Parathyroid adenoma (tissue), 2 donors: ENCODE data around the gene HIRIP3.

Experiments used
- H2AFZ ChIP-seq: fragments of 300-600 bp; sonication (generic); one replicate; pipeline ENCODE4 v1.7.0; 2017; ENCODE audit warnings: antibody characterized with exemption, mild to moderate bottlenecking
- H3K27ac ChIP-seq: fragments of 300-600 bp; sonication (generic); one replicate; pipeline ENCODE4 v1.7.0; 2017
- H3K27me3 ChIP-seq: fragments of 300-600 bp; sonication (generic); one replicate; pipeline ENCODE4 v1.7.0; 2017; ENCODE audit warnings: low read length; ENCODE audit not compliant: control insufficient read depth, insufficient read depth
- H3K36me3 ChIP-seq: fragments of 300-600 bp; sonication (generic); one replicate; pipeline ENCODE4 v1.7.0; 2017; ENCODE audit warnings: low read length; ENCODE audit not compliant: control insufficient read depth, insufficient read depth
- H3K4me1 ChIP-seq: fragments of 300-600 bp; sonication (generic); one replicate; pipeline ENCODE4 v1.7.0; 2017; ENCODE audit warnings: control low read depth
- H3K4me2 ChIP-seq: fragments of 300-600 bp; sonication (generic); one replicate; pipeline ENCODE4 v1.7.0; 2017; ENCODE audit warnings: low read length
- H3K4me3 ChIP-seq: fragments of 300-600 bp; sonication (generic); one replicate; pipeline ENCODE4 v1.7.0; 2017; ENCODE audit warnings: low read depth, low read length
- H3K79me2 ChIP-seq: fragments of 300-600 bp; sonication (generic); one replicate; pipeline ENCODE4 v1.7.0; 2017; ENCODE audit warnings: control low read depth
- H3K9ac ChIP-seq: fragments of 300-600 bp; sonication (generic); one replicate; pipeline ENCODE4 v1.7.0; 2017; ENCODE audit warnings: mild to moderate bottlenecking
- H3K9me3 ChIP-seq: fragments of 300-600 bp; sonication (generic); one replicate; pipeline ENCODE4 v1.7.0; 2017; ENCODE audit warnings: low read length; ENCODE audit not compliant: control insufficient read depth
- TF ChIP-seq, protein P1 (sequence below): fragments of 300-600 bp; sonication (generic); IDR thresholded peaks from one replicate; pipeline ENCODE4 v1.7.0; 2017; ENCODE audit warnings: antibody characterized with exemption, mild to moderate bottlenecking
- donor health status: primary hyperparathyroidism.

HIRIP3 gene

DNA sequence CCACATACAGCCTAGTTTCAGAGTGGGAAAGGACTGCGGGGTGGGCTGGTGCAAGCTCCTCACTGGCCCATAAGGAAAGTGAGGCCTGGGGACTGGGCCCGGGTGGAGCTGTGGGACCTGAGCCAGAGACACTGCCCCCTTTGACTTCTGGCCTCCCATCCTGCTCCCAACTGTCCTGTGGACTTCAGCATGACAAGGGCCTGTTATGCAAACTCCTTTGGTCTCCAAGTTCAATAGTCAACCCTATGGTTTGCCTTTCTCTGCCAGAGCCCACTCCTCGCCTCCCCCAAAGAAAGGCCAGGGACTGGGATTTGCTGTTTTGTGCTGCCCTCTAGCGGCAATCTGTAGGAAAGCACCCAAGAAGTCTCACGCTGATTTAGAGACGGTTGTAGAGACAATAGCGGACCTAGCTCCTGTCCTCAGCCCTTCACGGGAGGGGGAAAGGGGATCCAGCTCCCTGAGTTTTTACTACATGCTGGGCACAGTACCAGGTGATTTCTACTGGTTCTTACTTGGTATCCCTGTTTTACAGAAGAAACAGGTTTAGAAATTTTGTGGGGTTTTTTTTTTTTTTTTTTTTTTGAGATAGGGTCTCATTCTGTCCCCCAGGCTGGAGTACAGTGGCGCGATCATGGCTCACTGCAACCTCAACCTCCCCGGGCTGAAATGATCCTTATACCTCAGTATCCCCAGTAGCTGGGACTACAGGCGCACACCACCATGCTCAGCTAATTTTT is 36.8 kb upstream of the HIRIP3 start:
- no peaks in the 10 kb centered on the region for H3K79me2 ChIP-seq
- H3K36me3 ChIP-seq, result no peaks in the 10 kb centered on the region
- no peaks in the 10 kb centered on the region for H3K9me3 ChIP-seq
- no peak overlapping the region for H3K9ac ChIP-seq
- TF ChIP-seq, protein P1, sequence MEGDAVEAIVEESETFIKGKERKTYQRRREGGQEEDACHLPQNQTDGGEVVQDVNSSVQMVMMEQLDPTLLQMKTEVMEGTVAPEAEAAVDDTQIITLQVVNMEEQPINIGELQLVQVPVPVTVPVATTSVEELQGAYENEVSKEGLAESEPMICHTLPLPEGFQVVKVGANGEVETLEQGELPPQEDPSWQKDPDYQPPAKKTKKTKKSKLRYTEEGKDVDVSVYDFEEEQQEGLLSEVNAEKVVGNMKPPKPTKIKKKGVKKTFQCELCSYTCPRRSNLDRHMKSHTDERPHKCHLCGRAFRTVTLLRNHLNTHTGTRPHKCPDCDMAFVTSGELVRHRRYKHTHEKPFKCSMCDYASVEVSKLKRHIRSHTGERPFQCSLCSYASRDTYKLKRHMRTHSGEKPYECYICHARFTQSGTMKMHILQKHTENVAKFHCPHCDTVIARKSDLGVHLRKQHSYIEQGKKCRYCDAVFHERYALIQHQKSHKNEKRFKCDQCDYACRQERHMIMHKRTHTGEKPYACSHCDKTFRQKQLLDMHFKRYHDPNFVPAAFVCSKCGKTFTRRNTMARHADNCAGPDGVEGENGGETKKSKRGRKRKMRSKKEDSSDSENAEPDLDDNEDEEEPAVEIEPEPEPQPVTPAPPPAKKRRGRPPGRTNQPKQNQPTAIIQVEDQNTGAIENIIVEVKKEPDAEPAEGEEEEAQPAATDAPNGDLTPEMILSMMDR, result peak; percentile 90
- H3K27ac ChIP-seq, result no peak overlapping the region
- no peak overlapping the region for H3K4me3 ChIP-seq
- no peak overlapping the region for H3K4me2 ChIP-seq
- H2AFZ ChIP-seq, result peak overlapping the region; percentile 42
- peaks cover 15% of the 10 kb centered on the region for H3K4me1 ChIP-seq
- H3K27me3 ChIP-seq, result no peaks in the 10 kb centered on the region

DNA sequence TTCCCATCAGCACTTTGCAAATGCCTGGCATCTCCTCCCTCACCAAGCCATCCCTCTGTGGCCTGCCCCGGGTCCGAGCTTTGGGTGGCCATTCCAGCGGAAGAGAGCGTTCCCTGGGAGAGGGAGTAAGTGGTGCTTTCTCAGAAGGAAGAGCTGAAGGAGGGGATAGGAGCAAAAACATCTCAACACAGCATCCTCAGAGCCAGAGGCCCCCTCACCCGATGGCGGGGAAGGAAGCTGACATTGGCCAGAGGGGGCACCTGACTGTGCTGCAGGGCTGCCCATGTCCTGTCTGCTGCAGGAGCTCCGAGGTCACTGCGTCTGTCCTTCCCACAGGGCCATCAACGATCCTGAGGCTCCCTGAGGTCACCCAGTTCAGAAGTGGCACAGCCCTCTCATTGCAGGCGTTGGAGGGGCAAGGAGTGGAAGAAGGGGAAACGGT is 36.1 kb upstream of the HIRIP3 start:
- Histone ChIP-seq H3K27ac (no peak overlapping the region), H3K27me3 (no peaks in the 10 kb centered on the region)

DNA sequence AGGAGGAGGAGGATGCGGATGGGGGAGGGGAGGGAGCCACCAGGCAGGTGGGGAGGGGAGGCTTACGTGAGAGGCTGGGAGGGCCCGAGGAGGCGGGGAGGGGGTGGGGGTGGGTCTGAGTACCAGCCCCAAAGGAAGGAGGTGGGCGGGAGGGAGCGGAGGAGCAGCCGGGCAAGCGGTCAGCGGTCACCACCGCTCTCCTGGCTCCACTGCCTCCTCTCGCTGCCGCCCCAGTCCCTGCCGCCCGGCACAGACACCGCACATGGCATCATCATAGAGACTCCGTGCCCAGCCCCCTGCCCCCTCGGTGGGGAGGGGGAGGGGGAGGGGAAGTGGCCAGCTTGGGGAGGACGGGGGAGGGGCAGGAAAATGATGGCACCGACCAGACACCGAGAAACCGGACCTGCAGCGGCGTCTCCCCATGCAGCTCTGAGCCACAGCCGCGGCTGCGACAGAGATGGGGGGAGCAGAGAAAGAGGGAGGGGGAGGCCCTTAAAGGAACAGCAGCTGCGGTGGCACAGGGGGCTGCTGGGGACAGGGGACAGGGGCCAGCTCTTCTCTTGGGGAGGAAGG is 35.5 kb upstream of the HIRIP3 start, which contains the start of gene TLCD3B:
TLCD3B (minus strand) TSS at position 431 of the 573 bp plus-strand sequence. CDS start 744 bp downstream, outside the sequence.
- H2AFZ ChIP-seq, result peak within 1 kb of the TSS; percentile 77
- H3K36me3 ChIP-seq, result no peaks in the 10 kb centered on the region
- H3K4me3 ChIP-seq, result no peak within 1 kb of the TSS
- H3K27ac ChIP-seq, result no peak within 1 kb of the TSS
- H3K4me1 ChIP-seq, result peaks cover 15% of the 10 kb centered on the region
- H3K27me3 ChIP-seq, result no peaks in the 10 kb centered on the region
- peak within 1 kb of the TSS; percentile 62 for H3K4me2 ChIP-seq
- no peaks in the 10 kb centered on the region for H3K9me3 ChIP-seq
- TF ChIP-seq, protein P1, result no peak
- H3K79me2 ChIP-seq, result no peaks in the 10 kb centered on the region
- no peak within 1 kb of the TSS for H3K9ac ChIP-seq

More for the DNA sequence above, 36.1 kb upstream of the HIRIP3 start:
- H2AFZ ChIP-seq, result peak overlapping the region; percentile 76
- no peaks in the 10 kb centered on the region for H3K36me3 ChIP-seq
- peak overlapping the region; percentile 62 for H3K4me2 ChIP-seq
- TF ChIP-seq, protein P1, result no peak
- peaks cover 15% of the 10 kb centered on the region for H3K4me1 ChIP-seq
- no peak overlapping the region for H3K9ac ChIP-seq
- no peak overlapping the region for H3K4me3 ChIP-seq
- no peaks in the 10 kb centered on the region for H3K79me2 ChIP-seq
- H3K9me3 ChIP-seq, result no peaks in the 10 kb centered on the region

DNA sequence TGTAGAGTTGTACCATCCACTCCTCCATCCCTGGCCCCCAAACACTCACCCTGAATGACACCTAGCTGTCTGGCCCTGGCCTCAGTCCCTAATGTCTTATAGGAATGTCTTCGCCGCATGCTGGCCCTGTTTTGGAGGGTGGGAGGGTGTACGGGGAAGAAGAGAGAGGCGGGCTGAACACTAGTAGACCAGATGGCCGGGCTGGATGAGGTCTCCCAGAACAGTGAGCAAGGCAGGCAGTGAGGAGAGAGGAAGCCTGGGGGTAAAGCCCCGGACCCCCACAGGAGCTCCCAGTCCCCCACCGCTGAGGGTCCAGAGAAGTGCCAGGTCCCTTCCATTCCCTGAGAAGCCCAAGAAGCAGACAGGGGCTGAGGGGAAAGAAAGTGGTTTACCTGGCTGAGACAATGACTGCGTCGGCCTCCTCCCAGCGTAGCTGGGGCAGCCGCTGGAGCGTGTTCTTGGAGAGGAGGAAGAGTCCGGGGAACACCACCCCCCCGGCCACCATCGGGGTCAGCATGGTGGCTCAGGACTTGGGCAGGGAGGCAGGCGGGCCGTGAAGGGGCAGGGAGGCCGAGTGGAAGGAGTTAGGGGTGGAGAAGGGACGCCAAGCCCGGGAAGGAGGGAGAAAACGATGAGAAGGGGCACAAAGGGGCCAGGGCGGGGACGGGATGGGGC is 34.7 kb upstream of the HIRIP3 start:
- Histone ChIP-seq H3K4me2 (no peak overlapping the region), H3K9ac (no peak overlapping the region), H2AFZ (peak overlapping the region; percentile 77), H3K27ac (no peak overlapping the region), H3K79me2 (no peaks in the 10 kb centered on the region), H3K4me1 (peaks cover 15% of the 10 kb centered on the region), H3K36me3 (no peaks in the 10 kb centered on the region), H3K4me3 (no peak overlapping the region), H3K27me3 (no peaks in the 10 kb centered on the region), H3K9me3 (no peaks in the 10 kb centered on the region)
- TF ChIP-seq, protein P1, result no peak
